GM21619 (cell line): Measurements from ENCODE around the gene TXNL4A.
"Not testable (repeated sequence)": the region's sequence is repeated elsewhere in the genome, so short reads cannot be mapped to it uniquely, and the experiment has no call there.

Source experiments
- ATAC-seq: cut with Tn5 transposase; IDR thresholded peaks from one replicate; pipeline ENCODE4 v1.9.1; 2021; ENCODE audit not compliant: unreplicated experiment

The TXNL4A gene

GRCh38 chr18:79988451-79989194, at the start of gene TXNL4A:
TSS of gene TXNL4A (minus strand) at chr18:79988563. CDS start at chr18:79988392, 171 bp downstream.
- peak; percentile 97 for ATAC-seq

DNA sequence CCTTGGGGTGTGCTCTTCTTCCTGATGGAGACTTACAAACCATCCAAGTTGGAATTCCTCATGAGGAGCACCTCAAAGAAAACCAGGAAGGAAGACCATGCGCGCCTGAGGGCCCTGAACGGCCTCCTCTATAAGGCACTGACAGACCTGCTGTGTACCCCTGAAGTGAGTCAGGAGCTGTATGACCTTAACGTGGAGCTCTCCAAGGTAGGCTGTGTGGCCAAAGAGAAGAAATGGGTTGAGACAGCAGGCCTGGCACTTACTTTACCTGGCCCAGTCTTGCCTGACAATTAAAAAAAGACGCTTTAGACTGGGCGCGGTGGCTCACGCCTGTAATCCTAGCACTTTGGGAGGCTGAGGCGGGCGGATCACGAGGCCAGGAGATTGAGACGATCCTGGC, 48.9 kb upstream of the TXNL4A start:
- no peak for ATAC-seq

DNA sequence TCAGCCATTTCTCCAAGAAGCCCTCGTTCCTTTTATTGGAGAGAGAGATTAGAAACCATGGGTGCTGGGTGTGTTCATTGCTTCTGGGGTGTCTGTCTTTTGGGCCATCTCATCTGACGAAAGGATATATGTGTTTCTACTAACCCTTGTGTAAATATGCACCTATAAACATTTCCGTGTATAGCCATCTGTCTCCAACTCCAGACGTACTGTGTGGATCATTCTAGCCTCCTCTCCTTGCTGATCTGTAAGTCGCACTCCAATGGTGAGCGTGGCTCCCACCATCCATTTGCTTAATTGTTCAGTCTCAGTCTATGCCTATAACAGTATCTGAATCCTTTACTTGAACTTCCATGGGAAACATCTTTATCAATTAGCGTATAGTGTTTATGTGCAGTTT, 47.6 kb upstream of the TXNL4A start:
- no peak for ATAC-seq

GRCh38 chr18:80034852-80035406, 46.6 kb upstream of the TXNL4A start:
- no peak for ATAC-seq

GRCh38 chr18:80034068-80034851, 45.9 kb upstream of the TXNL4A start, which contains the start of gene RBFA:
TSS of gene RBFA (plus strand) at chr18:80034434. CDS start at chr18:80034496, 62 bp downstream.
- peak; percentile 73 for ATAC-seq

DNA sequence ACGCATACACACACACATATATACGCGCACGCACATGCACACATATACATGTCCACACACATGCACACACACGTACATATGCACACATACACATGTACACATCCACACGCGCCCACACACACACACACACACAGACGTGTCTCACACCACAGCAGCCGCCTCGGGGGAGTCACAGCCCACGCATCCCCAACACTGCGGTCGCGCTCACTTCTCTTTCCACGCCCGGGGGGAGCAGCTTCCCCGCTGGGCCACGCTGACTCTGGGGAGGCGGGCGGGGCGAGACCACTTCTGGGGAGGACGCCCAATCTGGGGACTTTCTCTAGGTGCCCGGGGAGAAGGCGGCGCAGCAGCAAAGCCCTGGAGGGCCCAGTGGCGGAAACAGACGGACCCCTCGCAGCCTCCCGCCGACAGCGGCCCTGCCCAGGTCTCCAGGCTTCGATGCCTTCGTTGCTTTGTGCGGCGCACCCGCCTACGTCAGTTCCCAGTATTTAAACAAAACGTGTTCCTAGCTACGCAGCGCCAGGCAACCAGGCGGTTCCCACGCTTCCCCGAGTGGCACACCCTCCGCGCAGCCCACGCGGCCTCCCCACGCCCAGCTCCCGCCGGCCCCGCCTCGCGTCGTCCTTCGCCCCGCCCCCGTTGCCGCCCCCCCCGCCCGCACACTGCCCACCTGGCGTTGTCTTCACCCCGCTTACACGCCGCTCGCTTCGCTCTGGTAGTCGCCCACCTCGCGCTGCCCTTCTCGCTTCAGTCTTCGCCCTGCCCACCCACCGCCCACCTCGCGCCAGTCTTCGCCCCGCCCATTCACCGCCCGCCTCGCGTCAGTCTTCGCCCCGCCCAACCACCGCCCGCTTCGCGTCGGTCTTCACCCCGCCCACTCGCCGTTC, 45.1 kb upstream of the TXNL4A start:
- ATAC-seq: peak; percentile 48

- no peak for ATAC-seq
These were observed 41.3 kb upstream of the TXNL4A start for GRCh38 chr18:80029690-80030089.

- ATAC-seq: not testable (repeated sequence)
These were observed 39.4 kb upstream of the TXNL4A start for GRCh38 chr18:80027719-80028118.

DNA sequence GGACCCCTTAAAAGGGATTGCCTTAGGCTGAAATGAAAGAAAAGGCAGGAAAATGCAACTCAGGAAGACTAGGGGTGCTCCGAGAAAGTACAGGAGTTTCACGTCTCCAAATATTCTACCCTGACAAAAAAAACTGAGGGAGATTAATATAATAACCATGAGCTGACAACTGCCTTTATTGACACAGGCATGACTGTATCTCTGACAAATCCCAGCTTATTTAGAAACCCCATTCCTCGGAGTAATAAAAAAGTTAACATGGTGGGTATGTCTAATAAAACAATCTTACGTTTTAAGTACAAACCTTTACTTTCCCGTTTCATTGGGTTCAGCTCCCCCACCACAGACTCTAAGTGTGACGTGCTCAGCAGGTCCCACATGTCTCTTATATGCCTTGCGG, 38.0 kb upstream of the TXNL4A start:
- ATAC-seq: no peak

GRCh38 chr18:80023173-80023572, 34.8 kb upstream of the TXNL4A start:
- no peak for ATAC-seq

- no peak for ATAC-seq
These were observed 34.2 kb upstream of the TXNL4A start for GRCh38 chr18:80022613-80023012.

- no peak for ATAC-seq
These were observed 24.4 kb upstream of the TXNL4A start for GRCh38 chr18:80012714-80013113.

- not testable (repeated sequence) for ATAC-seq
These were observed 23.3 kb upstream of the TXNL4A start for GRCh38 chr18:80011496-80012137.

DNA sequence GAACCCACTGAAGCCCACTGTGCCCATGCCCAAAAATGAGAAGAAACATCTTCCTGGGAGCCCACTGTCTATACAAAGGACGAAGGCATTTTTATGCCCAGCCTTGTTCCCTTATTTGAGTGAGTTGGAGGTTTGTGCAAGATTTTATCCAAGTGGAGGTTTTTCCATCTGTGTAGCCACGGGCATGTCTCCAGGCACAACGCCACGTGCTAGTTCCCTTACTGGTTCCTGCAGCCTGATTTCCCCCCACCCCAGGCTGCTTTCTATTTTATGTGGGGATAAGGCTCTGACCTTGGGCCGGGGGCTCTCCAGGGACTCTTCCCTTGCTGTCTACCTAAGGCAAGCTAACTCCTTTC, 22.2 kb upstream of the TXNL4A start:
- no peak for ATAC-seq

- no peak for ATAC-seq
These were observed 21.5 kb upstream of the TXNL4A start for GRCh38 chr18:80009661-80010550.

GRCh38 chr18:80006724-80007123, 18.4 kb upstream of the TXNL4A start:
- ATAC-seq: no peak

DNA sequence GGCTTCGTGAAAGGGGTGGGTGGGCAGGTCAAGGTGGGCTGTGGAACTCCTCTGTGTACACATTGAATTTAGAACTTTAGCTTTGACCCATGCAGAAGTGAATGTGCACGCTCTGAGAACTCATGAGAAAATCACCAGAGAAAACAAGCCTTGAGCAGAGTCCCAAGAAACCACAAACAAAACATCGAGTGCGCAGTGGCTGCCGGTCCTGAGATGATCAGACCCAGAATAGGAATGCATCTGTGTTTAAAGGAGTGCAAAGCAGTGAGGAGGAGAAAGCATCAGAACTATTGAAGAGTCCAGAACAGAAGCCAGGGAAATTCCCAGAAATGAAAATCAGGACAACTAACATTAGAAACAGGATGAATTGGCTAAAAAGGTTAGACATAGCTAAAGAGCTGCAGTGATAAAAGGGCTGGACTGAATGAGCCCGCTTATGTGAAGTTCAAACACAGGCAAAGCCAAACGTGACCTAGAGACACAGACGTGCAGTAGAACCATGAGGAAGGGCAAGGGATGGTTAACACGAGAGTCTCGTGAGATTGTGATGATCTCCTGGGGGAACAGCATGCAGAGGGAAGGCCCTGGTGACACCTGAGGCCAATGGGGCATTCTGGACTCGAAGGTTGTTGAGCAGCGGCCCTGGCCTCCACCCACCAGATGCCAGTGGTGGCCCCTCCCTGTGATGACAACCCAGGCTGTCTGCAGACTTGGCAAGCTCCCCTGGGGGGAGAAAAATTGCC, 16.4 kb upstream of the TXNL4A start:
- ATAC-seq: no peak

- ATAC-seq: no peak
These were observed 14.1 kb upstream of the TXNL4A start for GRCh38 chr18:80002468-80002867.

- ATAC-seq: no peak
These were observed 12.5 kb upstream of the TXNL4A start for GRCh38 chr18:80000877-80001276.
